SJSA1 (cell line): ENCODE measurements around the gene KCNE4. TPM values are rescaled to one million over a fixed set of nuclear protein-coding genes. Genes with fewer than 3 reads are reported as not detected.

ENCODE experiments used
- total RNA-seq: library from RNA; depleted of rRNA; stranded (reverse); fragments of >200 nt; shearing (Covaris generic); gene quantifications from 2 replicates; pipeline ENCODE4 v1.2.3, GENCODE V29; 2014; rRNA removed

The KCNE4 gene
- total RNA-seq, 1 experiment from 2014 or later: 4.3 TPM

Other genes with a start within 250 kb of the KCNE4 start
- 70.0 and 100.0 TPM in 2 replicates for gene ACSL3, start 191.2 kb upstream of the KCNE4 start, total RNA-seq